Tibial artery (tissue), 4 donors: Measurements from ENCODE around the gene KIRREL3.

ENCODE experiments used
- DNase-seq, 2 donors: peaks; one replicate each; pipeline ENCODE4 v3.0.0-alpha.2; 2019
- H3K27ac ChIP-seq, 2 donors: fragments of 200-600 bp; sonication (generic) in 1 of 2; 1 replicate in 1 of 2; 2 replicates in 1 of 2; pipeline ENCODE4 v1.5.1; 2018 to 2019; ENCODE audit warnings: mild to moderate bottlenecking in 1 of 2
- H3K27me3 ChIP-seq, 2 donors: fragments of 200-600 bp; sonication (generic) in 1 of 2; one replicate each; pipeline versions ENCODE4 v1.5.1 to v1.6.0; 2016 to 2019
- H3K36me3 ChIP-seq, 3 donors: fragments of 200-600 bp; sonication (generic) in 2 of 3; one replicate each; pipeline ENCODE4 v1.5.1; 2016 to 2019; ENCODE audit warnings: mild to moderate bottlenecking in 2 of 3
- H3K4me1 ChIP-seq, 4 donors: fragments of 200-600 bp; sonication (generic) in 2 of 4; 1 replicate in 3 of 4; 2 replicates in 1 of 4; pipeline ENCODE4 v1.5.1; 2016 to 2019
- H3K4me3 ChIP-seq, 2 donors: fragments of 200-600 bp; sonication (generic) in 1 of 2; 1 replicate in 1 of 2; 2 replicates in 1 of 2; pipeline ENCODE4 v1.5.1; 2018 to 2019; ENCODE audit warnings: mild to moderate bottlenecking in 2 of 2
- H3K9me3 ChIP-seq, 3 donors: fragments of 200-600 bp; sonication (generic) in 1 of 3; one replicate each; pipeline ENCODE4 v1.5.1; 2016 to 2019
- CTCF ChIP-seq, 2 experiments: fragments of 200-600 bp in 1 of 2; fragments of 450-650 bp in 1 of 2; IDR thresholded peaks; one replicate each; pipeline ENCODE4 v1.5.1; 2017 to 2019; ENCODE audit warnings: antibody characterized with exemption in 2 of 2, mild to moderate bottlenecking in 1 of 2, moderate library complexity in 1 of 2
- intact Hi-C: fragments of 100-400 bp; cut with DNase I; formaldehyde crosslinking; loops from one replicate; pipeline ENCODE4 v1.15.0; 2023; ENCODE audit warnings: low total_unique reads

The KIRREL3 gene

GRCh38 chr11:126886085-126886484 lies 114.5 kb downstream of the KIRREL3 start:
- Histone ChIP-seq H3K36me3 (no peaks in the 10 kb centered on the region), H3K27me3 (no peaks in the 10 kb centered on the region), H3K27ac (no peak overlapping the region), H3K4me1 (no peaks in the 10 kb centered on the region), H3K4me3 (no peak overlapping the region), H3K9me3 (no peaks in the 10 kb centered on the region)
- TF ChIP-seq CTCF (IDR thresholded peaks at IDR 0.05), result no peak
- no peak for DNase-seq
- intact Hi-C loops, result no loop called here

- Histone ChIP-seq H3K27me3 (no peaks in the 10 kb centered on the region), H3K4me1 (no peaks in the 10 kb centered on the region), H3K4me3 (no peak overlapping the region), H3K27ac (no peak overlapping the region), H3K36me3 (no peaks in the 10 kb centered on the region), H3K9me3 (no peaks in the 10 kb centered on the region)
- no peak for DNase-seq
- no peak for TF ChIP-seq CTCF (IDR thresholded peaks at IDR 0.05)
- intact Hi-C loops, result no loop called here
These were observed 116.0 kb downstream of the KIRREL3 start for GRCh38 chr11:126884594-126884993.

GRCh38 chr11:126884192-126884591 lies 116.4 kb downstream of the KIRREL3 start:
- Histone ChIP-seq H3K4me3 (no peak overlapping the region), H3K4me1 (no peaks in the 10 kb centered on the region), H3K9me3 (no peaks in the 10 kb centered on the region), H3K36me3 (no peaks in the 10 kb centered on the region), H3K27me3 (no peaks in the 10 kb centered on the region), H3K27ac (no peak overlapping the region)
- DNase-seq, result no peak
- TF ChIP-seq CTCF (IDR thresholded peaks at IDR 0.05), result no peak
- intact Hi-C loops, result no loop called here

GRCh38 chr11:126880872-126881271 lies 119.7 kb downstream of the KIRREL3 start:
- H3K36me3 ChIP-seq, result no peaks in the 10 kb centered on the region
- no peak for TF ChIP-seq CTCF (IDR thresholded peaks at IDR 0.05)
- intact Hi-C loops, result no loop called here
- no peak for DNase-seq
- H3K27me3 ChIP-seq, result no peaks in the 10 kb centered on the region
- H3K4me3 ChIP-seq, result no peak overlapping the region
- no peaks in the 10 kb centered on the region for H3K9me3 ChIP-seq
- no peaks in the 10 kb centered on the region for H3K4me1 ChIP-seq
- H3K27ac ChIP-seq, result no peak overlapping the region

- H3K27ac ChIP-seq, result no peak overlapping the region
- no peak for DNase-seq
- H3K4me3 ChIP-seq, result no peak overlapping the region
- H3K27me3 ChIP-seq, result no peaks in the 10 kb centered on the region
- no peaks in the 10 kb centered on the region for H3K4me1 ChIP-seq
- TF ChIP-seq CTCF (IDR thresholded peaks at IDR 0.05), result no peak
- no peaks in the 10 kb centered on the region for H3K36me3 ChIP-seq
- H3K9me3 ChIP-seq, result no peaks in the 10 kb centered on the region
- intact Hi-C loops, result no loop called here
These were observed 121.1 kb downstream of the KIRREL3 start for GRCh38 chr11:126879516-126879915.

- no peaks in the 10 kb centered on the region for H3K4me1 ChIP-seq
- no peak for DNase-seq
- H3K9me3 ChIP-seq, result no peaks in the 10 kb centered on the region
- H3K27ac ChIP-seq, result no peak overlapping the region
- H3K4me3 ChIP-seq, result no peak overlapping the region
- no peaks in the 10 kb centered on the region for H3K36me3 ChIP-seq
- no peak for TF ChIP-seq CTCF (IDR thresholded peaks at IDR 0.05)
- intact Hi-C loops, result no loop called here
- H3K27me3 ChIP-seq, result no peaks in the 10 kb centered on the region
These were observed 121.6 kb downstream of the KIRREL3 start for GRCh38 chr11:126878913-126879482.
